ACC112 (cell line): ENCODE data around the gene RNPS1.

Experiments used
- H2AFZ ChIP-seq: fragments of 200-600 bp; sonication (generic); one replicate; pipeline ENCODE4 v1.6.0; 2017; ENCODE audit warnings: antibody characterized with exemption, low read length; ENCODE audit not compliant: unreplicated experiment
- H3K27ac ChIP-seq: fragments of 200-600 bp; sonication (generic); 2 replicates; pipeline ENCODE4 v1.5.1; 2014; ENCODE audit warnings: low read depth, mild to moderate bottlenecking, antibody characterized with exemption, low read length, moderate library complexity
- H3K27me3 ChIP-seq: fragments of 200-600 bp; sonication (generic); 2 replicates; pipeline ENCODE4 v1.6.1; 2014; ENCODE audit warnings: mild to moderate bottlenecking, antibody characterized with exemption, low read length, moderate library complexity, mixed read lengths; ENCODE audit not compliant: insufficient read depth
- H3K36me3 ChIP-seq: fragments of 200-600 bp; sonication (generic); 2 replicates; pipeline ENCODE4 v1.6.1; 2016; ENCODE audit warnings: mild to moderate bottlenecking, antibody characterized with exemption, low read length, moderate library complexity, mixed read lengths; ENCODE audit not compliant: insufficient read depth
- H3K4me1 ChIP-seq: fragments of 200-600 bp; sonication (generic); one replicate; pipeline ENCODE4 v1.6.1; 2016; ENCODE audit warnings: low read length, mixed read lengths; ENCODE audit not compliant: insufficient read depth, unreplicated experiment, control insufficient read depth
- H3K4me3 ChIP-seq: fragments of 200-600 bp; sonication (generic); 2 replicates; pipeline ENCODE4 v1.5.1; 2014; ENCODE audit warnings: mild to moderate bottlenecking, low read depth, low read length
- H3K79me2 ChIP-seq: fragments of 200-600 bp; sonication (generic); one replicate; pipeline ENCODE4 v1.6.0; 2016; ENCODE audit warnings: low read length; ENCODE audit not compliant: control insufficient read depth, unreplicated experiment, insufficient read depth

Gene RNPS1

DNA sequence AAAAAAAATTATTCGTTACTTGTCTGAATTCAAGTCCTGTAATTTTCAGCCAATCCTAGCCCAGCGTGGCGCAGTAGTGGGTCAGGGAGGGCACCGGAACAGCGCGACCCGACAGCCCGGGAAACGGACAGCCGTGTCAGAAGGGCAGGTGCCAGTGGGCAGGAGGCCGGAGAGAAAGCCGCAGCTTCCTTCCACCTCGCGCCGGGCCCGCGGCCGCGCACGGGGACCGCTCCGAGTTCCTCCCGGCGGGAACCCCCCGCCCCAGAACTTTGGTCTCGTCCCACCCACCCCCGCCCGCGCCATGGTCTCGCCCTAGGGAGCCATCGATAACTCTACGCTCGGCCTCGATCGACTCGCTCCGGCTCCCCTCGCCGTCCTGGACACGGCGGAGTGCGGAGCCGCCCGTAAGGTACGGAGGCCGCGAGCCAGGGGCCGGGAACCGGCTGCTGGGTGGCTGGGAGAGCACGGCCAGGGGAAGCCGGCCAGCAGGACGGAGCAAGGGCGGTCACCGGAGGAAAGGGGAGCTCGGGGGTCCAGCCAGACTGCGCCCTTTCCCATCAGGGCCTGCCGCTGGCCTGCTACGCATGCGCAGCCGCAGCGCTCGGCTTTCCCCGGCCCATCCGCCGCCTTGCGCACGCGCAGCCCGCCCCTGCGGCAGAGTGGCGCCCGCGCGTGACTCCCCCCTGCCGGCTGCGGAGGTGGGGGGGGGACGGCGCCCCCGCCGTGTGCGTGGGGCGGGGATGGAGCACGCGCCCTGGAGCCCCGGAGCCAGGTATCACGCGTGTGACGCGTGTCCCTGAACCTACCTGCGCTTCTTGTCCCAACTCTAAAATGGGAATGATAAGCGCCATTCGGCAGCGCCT lies 62.6 kb downstream of the RNPS1 start, which contains the start of gene MLST8:
Gene MLST8, plus strand, starts transcription at position 351 of the 863 bp plus-strand sequence. CDS start 632 bp downstream, outside the sequence.
- H3K27me3 ChIP-seq: no peaks in the 10 kb centered on the region
- H3K4me1 ChIP-seq: peaks cover 9% of the 10 kb centered on the region
- peak within 1 kb of the TSS; percentile 90 for H2AFZ ChIP-seq

DNA sequence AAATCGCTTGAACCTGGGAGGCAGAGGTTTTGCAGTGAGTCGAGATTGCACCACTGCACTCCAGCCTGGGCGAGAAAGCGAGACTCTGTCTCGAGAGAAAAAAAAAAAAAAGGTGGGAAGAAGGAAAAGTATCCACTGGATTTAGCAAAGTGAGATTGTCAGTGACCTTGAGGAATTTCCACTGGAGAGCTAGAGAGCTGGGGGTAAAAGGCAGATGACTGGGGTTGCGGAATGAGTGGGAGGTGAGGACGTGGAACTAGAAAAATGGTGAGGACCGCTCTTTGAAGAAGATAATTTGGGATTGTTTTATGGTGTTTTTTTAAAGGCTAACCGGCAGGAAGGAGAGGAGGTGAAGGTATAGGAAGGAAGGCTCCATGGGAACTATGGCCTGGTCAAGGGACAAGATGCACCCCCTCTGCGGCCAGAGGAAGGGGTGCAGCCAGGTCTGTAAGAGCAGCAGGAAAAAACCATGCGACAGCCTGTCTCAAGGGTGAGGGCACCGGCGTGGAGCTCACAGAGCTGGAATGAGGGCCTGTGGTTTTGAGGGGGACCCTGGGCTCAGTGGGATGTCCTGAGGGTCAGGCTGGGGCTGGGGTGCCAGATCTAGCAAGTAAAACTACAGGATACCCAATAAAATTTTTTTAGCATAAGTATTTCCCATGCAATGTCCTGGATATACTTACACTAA lies 63.4 kb downstream of the RNPS1 start:
- Histone ChIP-seq H3K27me3 (peaks cover 2% of the 10 kb centered on the region; the same call in 1 of the 2 replicates), H3K27ac (no peak overlapping the region), H3K4me1 (peaks cover 9% of the 10 kb centered on the region), H3K4me3 (peak overlapping the region; percentile 100), H2AFZ (peak overlapping the region; percentile 90), H3K36me3 (peaks cover 6% of the 10 kb centered on the region; the same call in 1 of the 2 replicates), H3K79me2 (peaks cover 8% of the 10 kb centered on the region)

More for the DNA sequence above, 62.6 kb downstream of the RNPS1 start, which contains the start of gene MLST8:
- peak within 1 kb of the TSS; percentile 88 for H3K27ac ChIP-seq
- peaks cover 6% of the 10 kb centered on the region; the same call in 1 of the 2 replicates for H3K36me3 ChIP-seq
- peaks cover 8% of the 10 kb centered on the region for H3K79me2 ChIP-seq
- peak within 1 kb of the TSS; percentile 100 for H3K4me3 ChIP-seq
